IPS DF 6.9 (cell line): Measurements from ENCODE around the gene RAB5B.

ENCODE experiments used
- DNase-seq: peaks from one replicate; pipeline ENCODE4 v3.0.0-alpha.2; 2013; ENCODE audit warnings: low read depth, low spot score
- H3K27ac ChIP-seq: one replicate; pipeline ENCODE4 v1.5.1; 2013; ENCODE audit warnings: low read length, control low read depth
- H3K27me3 ChIP-seq: 2 replicates; pipeline ENCODE4 v1.6.1; 2013; ENCODE audit warnings: mild to moderate bottlenecking, low read length; ENCODE audit not compliant: control insufficient read depth, insufficient read depth
- H3K36me3 ChIP-seq: 2 replicates; pipeline ENCODE4 v1.6.1; 2013; ENCODE audit warnings: low read length; ENCODE audit not compliant: control insufficient read depth, insufficient read depth
- H3K4me1 ChIP-seq: 2 replicates; pipeline ENCODE4 v1.6.1; 2013; ENCODE audit warnings: low read length; ENCODE audit not compliant: control insufficient read depth, insufficient read depth
- H3K4me3 ChIP-seq: 2 replicates; pipeline ENCODE4 v1.5.1; 2013; ENCODE audit warnings: mild to moderate bottlenecking, low read length
- H3K9me3 ChIP-seq: 2 replicates; pipeline ENCODE4 v1.6.1; 2013; ENCODE audit warnings: low read length, inconsistent platforms; ENCODE audit not compliant: control insufficient read depth, insufficient read depth
- WGBS: extraction: QIAGEN DNeasy Blood & Tissue Kit; methylation state at CpG from one replicate; pipeline ENCODE4 v1.1.7; 2013; ENCODE audit warnings: mixed read lengths, missing lambda C conversion rate; ENCODE audit not compliant: insufficient read length, insufficient coverage; 5-methylcytosine and 5-hydroxymethylcytosine counted together

The RAB5B gene

GRCh38 chr12:55931780-55932550 is 41.9 kb upstream of the RAB5B start:
- no peak overlapping the region for H3K27ac ChIP-seq
- WGBS = no CpG with 5 or more reads among the region's 60 CpGs
- peak overlapping the region; percentile 66; the same call in 1 of the 2 replicates for H3K4me3 ChIP-seq
- no peak for DNase-seq
- H3K4me1 ChIP-seq = peaks cover 5% of the 10 kb centered on the region
- no peaks in the 10 kb centered on the region for H3K9me3 ChIP-seq
- no peaks in the 10 kb centered on the region for H3K36me3 ChIP-seq
- no peaks in the 10 kb centered on the region for H3K27me3 ChIP-seq

- H3K27me3 ChIP-seq = no peaks in the 10 kb centered on the region
- no peak overlapping the region for H3K27ac ChIP-seq
- H3K36me3 ChIP-seq = no peaks in the 10 kb centered on the region
- H3K4me3 ChIP-seq = peak overlapping the region; percentile 66; the same call in 1 of the 2 replicates
- DNase-seq = no peak
- H3K9me3 ChIP-seq = no peaks in the 10 kb centered on the region
- H3K4me1 ChIP-seq = peaks cover 5% of the 10 kb centered on the region
- WGBS = no CpG with 5 or more reads among the region's 4 CpGs
Observed at GRCh38 chr12:55932551-55932910, 41.3 kb upstream of the RAB5B start.

- peaks cover 5% of the 10 kb centered on the region for H3K4me1 ChIP-seq
- H3K27me3 ChIP-seq = no peaks in the 10 kb centered on the region
- no peak overlapping the region for H3K4me3 ChIP-seq
- no peak overlapping the region for H3K27ac ChIP-seq
- H3K36me3 ChIP-seq = no peaks in the 10 kb centered on the region
- DNase-seq = no peak
- WGBS = no CpG with 5 or more reads among the region's 7 CpGs
- H3K9me3 ChIP-seq = no peaks in the 10 kb centered on the region
Observed at GRCh38 chr12:55933169-55933798, 40.6 kb upstream of the RAB5B start.

- DNase-seq = no peak
- Histone ChIP-seq H3K4me3 (no peak overlapping the region), H3K27ac (no peak overlapping the region), H3K36me3 (no peaks in the 10 kb centered on the region), H3K27me3 (no peaks in the 10 kb centered on the region), H3K9me3 (no peaks in the 10 kb centered on the region), H3K4me1 (peaks cover 5% of the 10 kb centered on the region)
- WGBS = no CpG with 5 or more reads among the region's 1 CpG
Observed at GRCh38 chr12:55933799-55934742, 39.8 kb upstream of the RAB5B start.

GRCh38 chr12:55934773-55935172 is 39.1 kb upstream of the RAB5B start:
- no peaks in the 10 kb centered on the region for H3K36me3 ChIP-seq
- DNase-seq = no peak
- no peaks in the 10 kb centered on the region for H3K27me3 ChIP-seq
- peaks cover 6% of the 10 kb centered on the region for H3K4me1 ChIP-seq
- no peak overlapping the region for H3K27ac ChIP-seq
- no peak overlapping the region for H3K4me3 ChIP-seq
- H3K9me3 ChIP-seq = no peaks in the 10 kb centered on the region
- no CpG with 5 or more reads among the region's 1 CpG for WGBS

GRCh38 chr12:55935738-55936151 is 38.1 kb upstream of the RAB5B start:
- H3K27me3 ChIP-seq = no peaks in the 10 kb centered on the region
- H3K27ac ChIP-seq = no peak overlapping the region
- DNase-seq = no peak
- no CpG with 5 or more reads among the region's 26 CpGs for WGBS
- H3K4me1 ChIP-seq = peaks cover 11% of the 10 kb centered on the region
- no peak overlapping the region for H3K4me3 ChIP-seq
- no peaks in the 10 kb centered on the region for H3K9me3 ChIP-seq
- H3K36me3 ChIP-seq = no peaks in the 10 kb centered on the region

- no peaks in the 10 kb centered on the region for H3K27me3 ChIP-seq
- no peaks in the 10 kb centered on the region for H3K9me3 ChIP-seq
- peaks cover 5% of the 10 kb centered on the region; the same call in 1 of the 2 replicates for H3K4me1 ChIP-seq
- no peak for DNase-seq
- H3K36me3 ChIP-seq = no peaks in the 10 kb centered on the region
- no CpG with 5 or more reads among the region's 2 CpGs for WGBS
- H3K4me3 ChIP-seq = no peak overlapping the region
- H3K27ac ChIP-seq = no peak overlapping the region
Observed at GRCh38 chr12:55937981-55938380, 35.9 kb upstream of the RAB5B start.

GRCh38 chr12:55938826-55939501 is 34.9 kb upstream of the RAB5B start:
- DNase-seq = no peak
- Histone ChIP-seq H3K4me1 (peaks cover 5% of the 10 kb centered on the region; the same call in 1 of the 2 replicates), H3K4me3 (no peak overlapping the region)

GRCh38 chr12:55940065-55940732 is 33.7 kb upstream of the RAB5B start:
- no peak overlapping the region for H3K4me3 ChIP-seq
- H3K27ac ChIP-seq = no peak overlapping the region
- H3K9me3 ChIP-seq = no peaks in the 10 kb centered on the region
- peak; percentile 94 for DNase-seq
- no peaks in the 10 kb centered on the region for H3K36me3 ChIP-seq
- H3K4me1 ChIP-seq = peaks cover 5% of the 10 kb centered on the region; the same call in 1 of the 2 replicates
- no CpG with 5 or more reads among the region's 18 CpGs for WGBS
- no peaks in the 10 kb centered on the region for H3K27me3 ChIP-seq

More at GRCh38 chr12:55938826-55939501, 34.9 kb upstream of the RAB5B start:
- Histone ChIP-seq H3K36me3 (no peaks in the 10 kb centered on the region), H3K27ac (no peak overlapping the region), H3K27me3 (no peaks in the 10 kb centered on the region), H3K9me3 (no peaks in the 10 kb centered on the region)
- no CpG with 5 or more reads among the region's 8 CpGs for WGBS
